GM10248 (cell line): ENCODE data around the gene MLXIPL.
A peak's percentile ranks its signal among the peaks of the same experiment; 100 is the strongest.
"Not testable (repeated sequence)": the region's sequence is repeated elsewhere in the genome, so short reads cannot be mapped to it uniquely, and the experiment has no call there.

Experiments
- CTCF ChIA-PET: fragments of 300-600 bp; sonication (Branson Sonifier 250); formaldehyde crosslinking; extraction: SDS; loops from one replicate; lab custom pipeline; 2021; ENCODE audit warnings: antibody characterized with exemption; lab: Yijun Ruan, JAX
- POLR2A ChIA-PET: fragments of 350-650 bp; sonication (Branson Sonifier 250); formaldehyde crosslinking; extraction: SDS; loops from one replicate; lab custom pipeline; 2020; ENCODE audit warnings: antibody characterized with exemption; lab: Yijun Ruan, JAX
- DNase-seq: peaks from one replicate; pipeline ENCODE4 v3.0.0; 2012; ENCODE audit errors: extremely low spot score
- CTCF ChIP-seq: IDR thresholded peaks from 2 replicates; pipeline ENCODE4 v1.5.1; 2012; ENCODE audit warnings: mild to moderate bottlenecking, low read depth; ENCODE audit errors: extremely low read depth, missing control alignments, control extremely low read depth

Gene MLXIPL

DNA sequence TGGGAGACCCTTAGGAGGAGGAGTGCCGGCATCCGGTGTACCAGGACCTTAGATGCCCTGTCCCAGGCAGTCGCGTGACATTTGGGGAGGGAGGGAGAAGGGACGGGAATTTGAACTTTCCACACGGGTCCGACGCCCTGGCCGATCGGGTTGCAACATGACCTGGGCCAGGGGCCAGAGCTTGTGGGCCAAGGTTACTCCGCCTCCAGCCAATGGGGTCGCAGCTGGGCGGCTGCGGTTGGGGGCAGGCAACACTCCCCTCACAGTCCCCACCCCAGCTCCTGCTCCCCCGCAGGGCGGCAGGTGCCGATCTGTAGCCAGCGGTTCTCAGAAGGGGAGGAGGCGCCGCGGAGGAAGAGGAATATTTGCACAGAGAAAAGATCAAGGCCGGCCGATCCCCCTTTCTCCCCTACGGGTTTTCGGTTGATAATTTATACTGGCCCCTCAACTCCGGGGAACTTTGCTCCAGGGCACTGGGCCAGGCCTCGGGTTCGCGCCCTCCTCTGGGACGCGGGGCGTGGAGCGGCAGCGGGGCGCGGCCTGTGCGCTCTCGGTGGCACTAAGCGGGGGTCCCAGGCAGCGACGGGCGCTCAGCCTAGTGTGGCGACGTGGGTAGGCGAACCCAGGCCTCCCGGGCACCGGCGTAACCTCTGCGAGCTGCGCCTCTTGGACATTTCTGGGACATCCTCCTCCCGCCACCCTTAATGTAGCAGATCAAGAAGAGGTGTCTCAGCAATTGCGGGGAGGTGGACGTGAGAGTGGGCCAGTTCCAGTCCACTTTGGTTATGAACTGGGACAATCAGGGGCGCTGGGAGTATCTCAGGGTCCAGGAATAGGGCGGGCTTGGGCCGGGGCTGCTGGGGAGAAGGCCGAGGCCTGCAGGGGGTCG, 1.2 kb downstream of the MLXIPL start:
- no peak for DNase-seq
- POLR2A ChIA-PET, result no interaction called here

GRCh38 chr7:73622527-73622908, 1.8 kb downstream of the MLXIPL start:
- DNase-seq, result no peak
- ChIA-PET CTCF (no interaction called here), POLR2A (no interaction called here)
- no peak for TF ChIP-seq CTCF

More for the DNA sequence above, 1.2 kb downstream of the MLXIPL start:
- no peak for TF ChIP-seq CTCF
- CTCF ChIA-PET, result no interaction called here

DNA sequence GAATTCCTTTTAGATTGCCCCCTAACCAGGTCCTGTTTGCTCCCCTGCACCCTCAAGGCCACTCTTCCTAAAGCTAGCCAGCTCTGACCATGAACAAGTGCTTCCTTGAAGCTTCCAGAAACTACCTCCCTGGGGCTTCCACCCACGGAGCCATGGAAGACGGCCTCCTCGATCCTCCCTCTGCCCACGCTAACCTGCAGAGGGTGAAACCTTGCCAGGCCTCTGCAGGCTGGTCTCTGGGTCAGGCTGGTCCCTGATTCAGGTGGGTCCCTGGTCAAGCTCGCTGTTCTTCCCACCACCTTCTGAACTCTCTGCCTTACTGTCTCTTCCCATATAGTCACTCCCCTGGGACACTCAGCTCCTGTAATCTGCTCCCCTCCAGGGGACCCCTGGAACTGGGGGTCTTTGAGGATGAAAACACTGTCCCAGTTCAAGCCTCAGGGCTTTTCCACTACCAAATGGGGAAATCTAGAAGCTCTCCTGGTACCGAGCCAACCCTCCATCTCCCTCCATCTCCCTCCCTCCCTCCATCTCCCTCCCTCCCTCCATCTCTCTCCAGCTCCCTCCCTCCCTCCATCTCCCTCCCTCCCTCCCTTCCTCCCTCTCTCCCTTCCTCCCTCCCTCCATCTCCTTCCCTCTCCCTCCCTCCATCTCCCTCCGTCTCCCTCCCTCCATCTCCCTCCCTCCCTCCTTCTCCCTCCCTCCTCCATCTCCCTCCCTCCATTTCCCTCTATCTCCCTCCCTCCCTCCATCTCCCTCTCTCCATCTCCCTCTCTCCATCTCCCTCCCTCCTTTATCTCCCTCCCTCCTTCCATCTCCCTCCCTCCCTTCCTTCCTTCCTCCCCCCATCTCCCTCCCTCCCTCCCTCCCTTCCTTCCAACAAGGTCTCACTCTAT, 2.9 kb downstream of the MLXIPL start:
- ChIA-PET POLR2A (no interaction called here), CTCF (interaction anchor here (1.2 to 1.6 kb wide), 3 partner anchors 15 to 104 kb away, joined by 3 to 12 read pairs (median 3); no protein-coding TSS in a partner anchor)
- DNase-seq, result no peak
- no peak for TF ChIP-seq CTCF

- POLR2A ChIA-PET, DNase-seq: not testable (repeated sequence)
- CTCF ChIA-PET, result interaction anchor here (2.9 to 5.4 kb wide), 2 partner anchors 13 to 115 kb away, joined by 8 to 44 read pairs; no protein-coding TSS in a partner anchor
Observed at GRCh38 chr7:73619394-73619793, 4.9 kb downstream of the MLXIPL start.

DNA sequence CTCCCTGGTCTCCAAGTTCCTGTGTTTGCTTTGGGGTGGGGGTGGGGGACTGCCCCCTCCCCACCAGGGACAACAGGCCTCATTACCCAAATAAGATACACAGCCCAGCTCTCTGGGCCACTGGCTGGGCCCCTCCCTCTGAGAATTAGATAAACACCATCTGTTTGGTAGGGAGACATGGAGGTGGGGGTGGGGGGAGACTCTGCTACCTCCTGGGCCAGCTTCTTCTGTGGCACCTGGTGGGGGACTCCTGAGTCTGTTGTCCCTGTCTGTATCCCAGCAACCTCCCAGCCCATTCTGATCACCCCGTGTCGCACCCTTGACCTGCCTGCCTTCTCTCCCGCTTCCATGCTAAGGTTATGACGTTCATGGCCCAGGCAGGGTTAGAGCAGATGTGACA, 5.8 kb downstream of the MLXIPL start:
- no peak for TF ChIP-seq CTCF
- no peak for DNase-seq
- ChIA-PET POLR2A (no interaction called here), CTCF (interaction anchor here (2.9 to 5.4 kb wide), 2 partner anchors 12 to 116 kb away, joined by 8 to 44 read pairs; no protein-coding TSS in a partner anchor)

- POLR2A ChIA-PET, DNase-seq: not testable (repeated sequence)
- CTCF ChIA-PET, result interaction anchor here (2.3 to 5.4 kb wide), 3 partner anchors 11 to 117 kb away, joined by 6 to 44 read pairs (median 8); no protein-coding TSS in a partner anchor
Observed at GRCh38 chr7:73617520-73617919, 6.8 kb downstream of the MLXIPL start.

DNA sequence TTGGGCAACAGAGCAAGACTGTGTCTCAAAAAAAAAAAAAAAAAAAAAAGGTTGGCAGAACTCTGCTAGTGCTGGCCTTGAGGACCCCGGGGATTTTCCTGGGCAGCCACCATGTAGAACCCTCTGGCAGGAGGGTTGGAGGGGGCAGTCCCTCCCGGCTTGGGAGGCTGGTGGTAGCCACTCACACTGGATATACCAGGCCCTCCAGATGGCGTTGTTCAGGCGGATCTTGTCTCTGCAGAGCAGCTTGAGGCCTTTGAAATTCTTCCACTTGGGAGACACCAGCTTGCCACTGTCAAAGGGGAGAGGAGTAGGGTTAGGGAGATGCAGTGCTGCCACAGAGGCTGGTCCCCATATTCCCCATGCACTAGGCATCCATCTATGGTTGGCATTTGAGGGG, 8.4 kb downstream of the MLXIPL start:
- peak; percentile 7 for TF ChIP-seq CTCF
- ChIA-PET POLR2A (no interaction called here), CTCF (interaction anchor here (0.6 to 5.4 kb wide), 4 partner anchors 9 to 198 kb away, joined by 3 to 44 read pairs (median 5); no protein-coding TSS in a partner anchor)
- DNase-seq, result no peak

DNA sequence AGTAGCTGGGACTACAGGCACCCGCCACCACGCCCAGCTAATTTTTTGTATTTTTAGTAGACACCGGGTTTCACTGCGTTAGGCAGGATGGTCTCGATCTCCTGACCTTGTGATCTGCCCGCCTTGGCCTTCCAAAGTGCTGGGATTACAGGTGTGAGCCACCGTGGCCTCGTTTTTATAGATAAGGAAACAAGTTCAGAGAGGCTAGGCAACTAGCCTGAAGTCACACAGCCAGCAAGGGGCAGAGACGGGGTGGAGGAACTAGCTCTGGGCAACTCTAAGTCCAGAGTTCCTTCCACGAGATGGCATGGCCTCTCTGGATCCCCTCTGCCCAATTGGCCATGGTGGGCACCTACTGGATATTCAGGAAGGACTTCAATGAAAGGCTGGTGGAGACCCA, 9.4 kb downstream of the MLXIPL start:
- POLR2A ChIA-PET, result not testable (repeated sequence)
- CTCF ChIA-PET, result interaction anchor here (1.4 to 5.4 kb wide), 3 partner anchors 8 to 128 kb away, joined by 4 to 44 read pairs (median 6); no protein-coding TSS in a partner anchor

More for the DNA sequence above, 9.4 kb downstream of the MLXIPL start:
- not testable (repeated sequence) for DNase-seq
